Measurements from ENCODE around the gene PGM5. TPM values are rescaled to one million over a fixed set of nuclear protein-coding genes. Genes with fewer than 3 reads are reported as not detected.

Gene PGM5
- total RNA-seq, 1 donor from 2014 or later, result 102 TPM

- DNase-seq (ENCODE audit: extremely low spot score in 2 of 2), result no peak
- Histone ChIP-seq H3K27ac (no peak overlapping the region), H3K4me1 (no peaks in the 10 kb centered on the region), H3K27me3 (no peaks in the 10 kb centered on the region), H3K9me3 (no peaks in the 10 kb centered on the region), H3K4me3 (no peak overlapping the region), H3K36me3 (no peaks in the 10 kb centered on the region)
- TF ChIP-seq CTCF (IDR thresholded peaks at IDR 0.05) (no peak), POLR2A (IDR thresholded peaks at IDR 0.05) (no peak), POLR2AphosphoS5 (IDR thresholded peaks at IDR 0.05; ENCODE audit: insufficient read depth in 1 of 2, low read depth in 1 of 2) (no peak)
- intact Hi-C loops (cut with DNase I), result no loop called here
These were observed 73.2 kb downstream of the PGM5 start for GRCh38 chr9:68429631-68430030.

- intact Hi-C loops (cut with DNase I), result no loop called here
- no peak overlapping the region for H3K4me3 ChIP-seq
- no peak overlapping the region for H3K27ac ChIP-seq
- H3K27me3 ChIP-seq, result no peaks in the 10 kb centered on the region
- H3K4me1 ChIP-seq, result no peaks in the 10 kb centered on the region
- no peak for DNase-seq (ENCODE audit: extremely low spot score in 2 of 2)
- H3K36me3 ChIP-seq, result no peaks in the 10 kb centered on the region
- TF ChIP-seq CTCF (IDR thresholded peaks at IDR 0.05) (no peak), POLR2AphosphoS5 (IDR thresholded peaks at IDR 0.05; ENCODE audit: insufficient read depth in 1 of 2, low read depth in 1 of 2) (no peak), POLR2A (IDR thresholded peaks at IDR 0.05) (no peak)
- no peaks in the 10 kb centered on the region for H3K9me3 ChIP-seq
These were observed 74.9 kb downstream of the PGM5 start for GRCh38 chr9:68431307-68431706.

GRCh38 chr9:68433531-68434110, 77.2 kb downstream of the PGM5 start:
- H3K27ac ChIP-seq, result no peak overlapping the region
- H3K4me1 ChIP-seq, result no peaks in the 10 kb centered on the region
- TF ChIP-seq CTCF (IDR thresholded peaks at IDR 0.05) (no peak), POLR2A (IDR thresholded peaks at IDR 0.05) (no peak), POLR2AphosphoS5 (IDR thresholded peaks at IDR 0.05; ENCODE audit: insufficient read depth in 1 of 2, low read depth in 1 of 2) (no peak)
- intact Hi-C loops (cut with DNase I), result no loop called here
- DNase-seq (ENCODE audit: extremely low spot score in 2 of 2), result no peak
- no peaks in the 10 kb centered on the region for H3K9me3 ChIP-seq
- H3K4me3 ChIP-seq, result no peak overlapping the region
- H3K36me3 ChIP-seq, result no peaks in the 10 kb centered on the region
- H3K27me3 ChIP-seq, result no peaks in the 10 kb centered on the region

GRCh38 chr9:68437785-68438184, 81.4 kb downstream of the PGM5 start:
- TF ChIP-seq CTCF (IDR thresholded peaks at IDR 0.05) (no peak), POLR2A (IDR thresholded peaks at IDR 0.05) (no peak), POLR2AphosphoS5 (IDR thresholded peaks at IDR 0.05; ENCODE audit: insufficient read depth in 1 of 2, low read depth in 1 of 2) (peak; percentile 15 to 25)
- Histone ChIP-seq H3K9me3 (no peaks in the 10 kb centered on the region), H3K27ac (no peak overlapping the region), H3K36me3 (no peaks in the 10 kb centered on the region), H3K4me1 (no peaks in the 10 kb centered on the region), H3K27me3 (no peaks in the 10 kb centered on the region), H3K4me3 (no peak overlapping the region)
- no peak for DNase-seq (ENCODE audit: extremely low spot score in 2 of 2)
- intact Hi-C loops (cut with DNase I), result no loop called here

- no peak for DNase-seq (ENCODE audit: extremely low spot score in 2 of 2)
- H3K27me3 ChIP-seq, result no peaks in the 10 kb centered on the region
- H3K4me3 ChIP-seq, result no peak overlapping the region
- no peaks in the 10 kb centered on the region for H3K9me3 ChIP-seq
- intact Hi-C loops (cut with DNase I), result no loop called here
- TF ChIP-seq POLR2A (IDR thresholded peaks at IDR 0.05), result no peak
- no peak for TF ChIP-seq POLR2AphosphoS5 (IDR thresholded peaks at IDR 0.05; ENCODE audit: insufficient read depth in 1 of 2, low read depth in 1 of 2)
- TF ChIP-seq CTCF (IDR thresholded peaks at IDR 0.05), result no peak
- H3K27ac ChIP-seq, result no peak overlapping the region
- H3K4me1 ChIP-seq, result no peaks in the 10 kb centered on the region
- no peaks in the 10 kb centered on the region for H3K36me3 ChIP-seq
These were observed 87.2 kb downstream of the PGM5 start for GRCh38 chr9:68443624-68444023.
